ENCODE results near the gene MB. TPM values are rescaled to one million over a fixed set of nuclear protein-coding genes. Genes with fewer than 3 reads are reported as not detected.

The MB gene
- total RNA-seq, 1 experiment from 2014 or later = 0.94 TPM

DNA sequence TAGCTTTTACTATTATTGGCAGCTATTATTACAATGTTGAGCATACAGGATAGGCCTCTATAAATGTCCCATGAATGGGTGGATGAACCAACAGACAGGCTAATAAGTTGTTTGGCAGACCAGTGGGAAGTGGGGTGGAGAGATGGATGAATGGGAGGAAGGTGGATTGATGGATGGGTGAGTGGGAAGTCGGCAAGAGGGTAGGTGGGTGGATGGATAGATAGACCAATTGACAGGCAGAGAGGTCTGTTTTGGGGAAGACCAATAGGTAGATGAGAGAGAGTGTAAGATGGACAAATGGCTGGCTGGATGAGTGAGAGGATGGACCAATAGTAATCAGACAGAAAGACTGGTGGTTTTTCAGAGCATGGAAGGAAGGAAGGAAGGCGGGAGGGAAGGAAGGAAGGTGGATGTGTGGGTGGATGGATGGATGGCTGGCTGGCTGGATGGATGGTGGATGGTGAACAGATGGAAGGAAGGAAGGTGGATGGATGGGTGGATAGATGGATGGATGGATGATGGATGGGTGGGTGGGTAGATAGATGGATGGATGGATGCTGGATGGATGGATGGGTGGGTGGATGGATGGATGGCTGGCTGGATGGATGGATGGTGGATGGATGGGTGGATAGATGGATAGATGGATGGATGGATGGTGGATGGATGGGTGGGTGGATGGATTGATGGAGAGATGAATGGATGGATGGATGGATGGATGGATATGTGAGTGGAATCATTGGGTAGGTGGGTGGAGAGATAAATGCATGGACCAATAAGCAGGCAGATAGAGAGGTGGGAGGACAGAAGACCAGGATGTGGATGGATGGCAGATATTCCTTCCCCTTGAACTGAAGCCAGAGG is 39.1 kb downstream of the MB start:
- no peak for DNase-seq (ENCODE audit: low read depth)

DNA sequence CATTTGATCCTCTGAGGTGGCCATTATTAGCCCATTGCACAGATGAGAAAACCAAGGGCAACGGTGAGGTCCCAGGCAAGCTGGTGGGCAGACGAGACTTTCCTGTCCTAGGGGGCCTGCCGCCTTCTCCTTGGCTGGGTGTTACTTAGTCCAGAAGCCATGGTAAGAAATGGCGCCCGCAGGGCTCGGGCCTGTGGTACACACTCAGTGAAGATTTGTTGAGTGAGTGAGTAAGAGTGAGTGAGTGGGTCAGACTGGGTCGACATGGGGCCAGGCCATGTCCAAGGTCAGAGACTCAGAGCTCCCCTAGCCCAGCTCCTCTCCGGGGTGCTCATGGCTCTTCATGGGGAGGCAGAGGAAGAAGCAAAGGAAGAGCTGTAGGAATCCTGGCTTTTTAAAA is 40.5 kb downstream of the MB start:
- DNase-seq (ENCODE audit: low read depth) = no peak

DNA sequence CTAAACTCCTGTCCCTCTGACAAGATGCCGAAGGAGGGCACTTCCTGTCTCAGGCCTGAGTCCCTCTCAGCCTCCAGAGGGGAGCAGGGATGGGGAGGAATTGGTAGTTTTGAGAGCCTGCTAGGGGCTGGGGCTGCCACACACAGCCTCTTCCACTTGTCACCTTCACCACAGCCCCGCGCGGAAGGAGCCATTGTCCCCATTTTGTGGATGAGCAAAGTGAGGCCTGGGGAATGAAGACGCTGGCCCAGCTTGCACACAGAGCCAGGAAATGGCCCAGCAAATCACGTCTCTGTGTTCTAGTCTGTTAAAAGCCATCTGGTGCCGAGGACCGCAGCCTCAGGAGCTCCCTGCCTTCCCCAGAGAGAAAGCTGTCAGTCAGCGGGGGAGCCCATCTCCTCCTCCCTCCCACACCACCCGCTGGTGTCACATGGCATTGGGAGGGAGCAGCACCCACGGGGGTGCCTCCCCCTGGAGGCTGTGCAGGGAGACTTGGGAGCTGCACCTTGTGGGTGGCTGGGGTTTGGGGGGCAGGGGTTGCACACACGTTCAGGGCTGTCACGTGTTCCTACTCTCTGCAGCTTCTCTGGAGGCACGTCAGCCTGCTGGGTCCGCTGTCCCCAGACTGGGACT is 41.9 kb downstream of the MB start:
- no peak for DNase-seq (ENCODE audit: low read depth)

DNA sequence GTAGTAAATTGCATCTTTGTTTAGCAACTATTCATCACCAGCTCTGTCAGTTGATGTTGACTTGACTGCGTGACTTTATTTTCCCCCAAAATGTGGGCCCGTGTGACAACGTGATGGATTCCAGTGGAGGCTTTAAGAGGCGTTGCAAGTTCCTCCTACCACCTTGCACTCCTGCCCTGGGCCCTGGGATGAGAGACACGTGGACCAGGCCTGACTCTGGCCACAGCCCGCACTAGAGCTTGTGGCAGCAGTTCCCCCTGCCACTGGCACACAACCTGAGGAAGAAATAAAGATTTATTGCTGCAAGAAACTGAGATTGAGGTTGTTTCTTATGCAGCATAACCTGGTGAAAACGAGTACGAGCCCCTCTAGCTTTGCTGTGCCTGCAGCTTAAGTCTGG is 44.6 kb downstream of the MB start:
- DNase-seq (ENCODE audit: low read depth) = no peak

DNA sequence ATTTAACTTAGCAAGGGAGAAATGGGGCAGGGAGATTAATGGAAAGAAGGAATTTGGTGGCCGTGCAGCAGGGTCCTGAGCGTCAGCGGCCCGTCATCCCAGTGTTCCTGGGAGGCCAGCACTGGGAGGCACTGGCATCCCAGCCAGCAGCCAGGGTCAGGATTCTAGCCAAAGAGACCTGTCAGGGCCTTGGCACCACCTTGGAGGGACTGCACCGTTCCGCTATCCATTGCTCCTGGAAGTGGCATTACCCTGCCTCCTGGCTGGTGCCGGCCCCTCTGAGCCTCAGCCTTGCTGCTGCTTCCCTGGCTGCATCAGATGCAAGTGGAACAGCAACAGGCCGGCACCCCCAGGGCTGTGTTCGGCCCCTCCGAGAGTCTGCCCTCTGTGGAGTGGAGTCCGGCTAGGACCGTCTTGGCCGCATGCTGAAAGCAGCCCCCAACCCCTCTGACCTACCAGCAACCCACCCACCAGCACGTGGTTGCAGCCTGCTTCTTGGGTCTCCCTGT is 46.4 kb downstream of the MB start:
- DNase-seq (ENCODE audit: low read depth) = no peak

DNA sequence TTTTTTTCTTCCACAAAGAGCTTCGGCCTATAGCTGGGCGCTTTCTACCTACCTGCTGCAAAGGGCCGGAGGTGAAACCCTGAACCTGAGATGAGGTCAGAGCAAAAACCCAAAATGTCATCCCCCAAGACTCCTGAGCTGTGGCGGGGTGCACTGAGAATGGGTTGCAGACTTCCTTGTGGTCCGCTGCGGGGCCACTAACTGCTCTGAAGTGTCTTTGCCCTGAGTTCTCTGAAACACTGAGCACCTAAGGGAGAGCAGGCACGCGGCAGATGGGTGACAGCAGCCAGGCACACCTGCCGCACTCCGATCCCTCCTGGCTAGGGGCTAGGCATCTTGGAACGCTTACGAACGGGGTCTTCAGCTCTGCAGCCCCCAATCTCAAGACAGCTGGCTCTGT is 47.2 kb downstream of the MB start:
- no peak for DNase-seq (ENCODE audit: low read depth)

DNA sequence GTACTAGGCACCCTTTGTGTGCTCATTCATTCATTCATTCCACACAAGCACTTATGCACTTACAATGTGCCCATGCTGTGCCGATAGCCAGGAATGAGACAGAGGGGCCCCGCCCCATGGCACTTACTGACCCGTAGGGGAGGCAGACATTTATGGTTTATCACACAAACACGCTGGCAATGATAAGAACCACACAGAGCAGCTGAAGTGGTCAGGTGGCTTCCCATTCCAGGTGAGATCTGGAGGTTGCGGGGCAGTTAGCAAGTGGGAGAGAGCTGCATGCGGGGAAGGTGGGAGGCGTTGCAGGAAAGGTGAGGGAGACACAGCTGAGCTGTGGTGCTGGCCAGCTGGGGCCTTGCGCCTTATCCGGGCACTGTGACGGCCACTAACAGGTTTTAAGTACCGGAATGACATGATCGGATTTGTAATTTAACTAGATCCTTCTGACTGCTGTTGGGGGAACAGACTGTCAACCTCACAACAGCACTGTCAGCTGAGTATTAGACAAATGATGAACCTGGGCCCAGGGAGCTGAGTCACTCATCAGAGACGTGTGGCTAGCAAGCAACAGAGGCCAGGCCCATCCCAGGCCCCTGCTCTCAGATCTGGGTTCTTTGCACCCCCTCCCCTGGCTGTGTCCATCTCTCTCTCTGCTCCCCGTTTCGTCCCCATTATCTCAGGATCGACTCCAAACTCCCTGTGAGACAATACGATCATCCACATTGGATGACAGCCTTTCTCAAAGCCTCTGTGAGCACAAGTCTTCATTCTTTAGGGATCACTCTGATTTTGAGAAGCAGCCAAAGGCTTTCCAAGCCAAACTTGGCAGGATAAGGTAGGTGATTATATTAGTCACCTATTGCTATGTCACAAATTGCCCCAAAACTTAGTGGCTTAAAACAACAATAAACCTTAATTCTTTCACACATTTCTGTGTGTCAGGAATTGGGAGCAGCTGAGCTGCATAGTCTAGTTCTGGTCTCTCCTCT is 48.1 kb downstream of the MB start:
- peak; percentile 87 for DNase-seq (ENCODE audit: low read depth)

DNA sequence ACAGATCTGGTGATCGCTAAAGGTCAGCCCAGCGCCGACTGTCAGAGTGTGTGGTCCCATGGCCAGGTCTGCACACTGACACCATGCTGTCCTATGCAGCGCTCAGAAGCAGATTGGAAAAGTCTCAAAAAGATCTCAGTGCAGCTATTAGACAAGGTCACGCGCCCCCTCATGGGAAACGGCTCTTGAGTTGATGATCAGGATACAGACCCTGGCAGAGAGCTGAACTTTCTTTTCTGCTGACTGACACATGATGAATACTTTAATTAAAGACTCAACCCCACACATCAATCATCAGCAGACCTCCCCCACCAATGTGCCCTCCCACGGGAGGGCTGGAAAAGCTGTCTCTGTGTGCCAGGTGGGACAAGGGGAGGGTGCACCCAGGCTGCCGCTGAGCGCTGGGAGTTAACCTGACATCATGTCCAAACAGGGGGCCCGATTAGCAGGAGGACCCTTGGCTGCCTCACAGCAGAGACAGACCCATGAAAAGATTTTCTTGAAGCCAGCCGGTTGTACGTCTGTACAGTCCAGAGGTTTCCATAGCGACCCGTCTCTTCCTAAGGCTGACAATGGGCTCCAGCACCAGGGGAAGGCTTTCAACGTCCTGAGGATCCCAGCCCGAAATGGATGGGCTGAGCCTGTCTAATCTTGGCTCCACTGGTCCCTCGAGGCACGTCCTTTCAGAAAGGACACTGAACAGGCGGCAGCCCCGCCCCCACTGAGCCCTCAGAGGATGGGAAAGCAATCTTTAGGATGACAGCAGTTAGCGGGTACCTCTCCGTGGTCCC is 49.6 kb downstream of the MB start:
- no peak for DNase-seq (ENCODE audit: low read depth)

DNA sequence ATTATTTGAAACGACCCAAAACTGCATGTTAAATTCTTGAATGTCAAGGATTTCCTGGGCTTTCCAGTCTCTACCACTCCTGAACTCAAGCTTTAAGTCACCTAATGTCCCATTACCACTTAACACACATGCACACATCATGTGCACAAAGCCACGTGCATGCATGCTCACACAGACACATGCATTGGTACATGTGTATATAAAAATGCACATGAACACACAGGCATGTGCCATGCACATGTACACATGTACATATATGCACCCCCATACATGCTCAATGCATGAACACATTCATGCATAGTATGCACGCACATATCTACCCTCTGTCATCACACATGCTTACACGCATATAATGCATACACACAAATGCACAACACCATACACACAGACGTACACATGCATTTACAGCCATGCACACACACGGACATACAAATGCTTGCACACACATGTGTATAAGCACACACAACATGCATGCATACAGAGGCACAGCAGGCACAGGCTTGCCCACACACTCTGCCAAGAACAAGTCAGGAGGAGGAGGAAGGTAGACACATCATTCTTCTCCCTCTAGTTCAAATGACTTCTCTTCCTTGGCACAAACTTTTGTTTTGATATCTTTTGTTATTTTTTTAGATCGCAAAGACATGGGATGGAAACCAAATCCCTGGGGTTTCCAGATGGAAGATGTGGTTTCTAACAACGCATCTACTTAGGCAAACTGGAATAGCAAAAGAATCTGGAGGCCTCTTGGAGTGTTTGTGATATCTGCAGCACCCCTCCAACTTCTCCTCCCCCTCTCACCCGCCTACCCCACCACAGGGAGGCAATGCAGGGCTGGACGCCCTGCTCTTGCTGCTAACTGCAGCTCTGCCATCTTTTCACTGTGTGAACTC is 51.9 kb downstream of the MB start:
- DNase-seq (ENCODE audit: low read depth) = no peak

DNA sequence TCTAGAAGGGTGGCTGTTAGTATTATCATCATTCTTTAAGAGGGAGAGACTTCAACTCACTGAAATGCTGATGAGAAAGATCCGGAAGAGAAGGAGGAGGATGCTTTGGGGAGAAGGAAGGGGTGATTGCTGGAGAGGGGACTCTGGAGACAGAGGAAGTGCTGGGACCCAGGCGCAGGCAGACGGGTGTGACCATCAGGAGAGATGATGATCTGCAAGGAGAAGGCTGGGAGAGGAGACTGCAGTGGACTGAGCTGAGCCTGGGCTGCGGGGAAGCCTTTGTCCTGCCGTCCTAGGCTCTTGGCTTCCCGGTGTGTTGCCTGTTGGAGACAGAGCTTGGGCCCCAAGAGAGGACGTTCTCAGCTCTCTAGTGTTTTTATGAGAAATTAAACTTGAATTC is 53.9 kb downstream of the MB start:
- DNase-seq (ENCODE audit: low read depth) = no peak

DNA sequence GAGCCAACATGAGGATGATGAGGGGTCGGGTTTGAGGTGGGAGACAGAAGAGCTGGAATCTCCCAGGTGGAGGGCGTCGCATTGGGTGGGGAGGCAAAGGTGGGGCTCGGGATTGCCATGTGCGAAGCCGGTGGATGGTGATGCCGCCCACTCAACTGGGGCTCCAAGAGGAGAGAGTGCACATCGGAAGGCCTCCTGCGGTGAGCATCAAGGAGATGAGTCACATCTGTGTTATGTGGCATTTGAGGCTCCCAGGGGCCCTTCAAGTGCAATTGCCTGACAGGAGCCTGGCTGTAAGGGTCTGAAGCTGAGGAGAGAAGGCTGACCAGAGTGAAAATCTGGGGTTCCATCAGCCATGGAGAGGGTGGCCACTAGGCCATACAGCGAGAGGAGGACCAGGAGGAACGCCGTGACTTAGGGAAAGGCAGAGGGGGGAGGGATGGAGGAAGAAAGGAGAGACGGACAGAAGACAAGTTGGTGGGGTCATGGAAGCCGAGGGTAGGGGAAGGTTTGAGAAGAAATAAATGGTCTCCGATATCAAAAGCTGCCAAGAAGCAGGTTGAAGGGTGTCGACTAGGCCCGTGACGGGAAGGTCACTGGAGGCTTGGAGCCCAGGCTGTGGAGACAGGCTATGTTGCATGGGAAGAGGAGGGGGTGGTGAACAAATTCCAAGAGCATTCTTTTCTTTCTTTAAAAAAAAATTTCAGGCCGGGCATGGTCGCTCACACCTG is 55.2 kb downstream of the MB start:
- DNase-seq (ENCODE audit: low read depth) = peak; percentile 82

DNA sequence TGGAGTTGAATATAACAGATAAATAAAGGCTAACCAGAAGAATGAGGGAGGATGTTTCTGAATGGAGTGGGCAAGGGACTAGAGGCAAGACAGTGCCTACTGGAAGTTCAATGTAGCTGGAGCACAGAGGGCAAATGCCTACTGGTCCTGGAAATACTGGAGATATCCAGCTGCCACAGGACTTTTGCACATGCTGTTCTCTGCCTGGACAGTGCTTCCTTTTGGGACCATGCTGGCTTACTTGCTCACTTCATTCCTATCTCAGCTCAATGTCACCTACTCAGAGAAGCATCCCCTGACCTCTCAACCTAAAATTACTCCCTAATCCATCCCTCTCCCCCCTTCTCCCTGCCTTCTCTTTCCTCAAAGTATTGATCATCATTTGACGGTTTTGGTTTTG is 56.3 kb downstream of the MB start:
- no peak for DNase-seq (ENCODE audit: low read depth)

DNA sequence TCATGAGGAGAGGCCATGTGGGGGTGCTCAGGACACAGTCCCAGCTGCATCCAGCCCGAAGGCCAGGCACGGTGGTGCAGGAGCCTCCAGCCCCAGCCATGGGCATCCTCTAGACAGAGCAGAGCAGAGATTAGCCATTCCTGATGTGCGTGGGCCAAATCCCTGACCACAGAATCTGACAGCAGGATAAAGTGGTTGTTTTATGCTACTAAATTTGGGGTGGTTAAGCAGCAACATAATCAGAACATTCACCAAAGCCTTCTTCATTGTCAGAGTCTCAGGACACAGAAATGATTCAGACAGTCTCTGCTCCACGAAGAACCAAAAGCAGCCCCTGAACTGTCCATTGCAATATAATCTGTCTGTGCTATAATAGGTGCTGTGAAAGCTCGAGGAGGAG is 56.8 kb downstream of the MB start:
- no peak for DNase-seq (ENCODE audit: low read depth)

DNA sequence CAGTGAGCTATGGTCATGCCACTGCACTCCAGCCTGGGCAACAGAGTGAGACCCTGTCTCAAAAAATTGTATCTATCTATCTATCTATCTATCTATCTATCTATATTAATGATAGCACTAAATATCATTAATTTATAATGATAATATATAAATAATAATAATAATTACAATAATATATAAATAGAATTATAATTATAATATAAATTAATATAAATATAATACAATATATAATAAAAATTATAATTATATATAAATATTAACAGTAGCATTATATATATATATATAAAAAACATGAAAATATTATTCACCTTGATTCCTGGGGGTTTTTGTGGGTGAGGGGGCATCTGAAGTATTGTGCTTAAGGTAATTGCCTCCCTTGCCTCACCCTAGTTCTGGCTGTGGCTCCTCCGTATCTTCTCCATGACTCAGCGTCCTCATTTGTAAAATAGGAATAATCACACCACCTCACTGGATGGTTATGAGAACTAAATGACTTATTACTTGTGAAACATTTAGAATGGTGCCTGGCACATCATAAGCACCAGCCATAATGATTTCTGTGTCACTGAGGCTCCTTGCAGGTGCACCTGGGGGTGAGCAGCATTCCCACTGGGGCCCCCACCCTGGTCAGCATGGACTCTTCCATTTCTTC is 57.6 kb downstream of the MB start:
- DNase-seq (ENCODE audit: low read depth) = no peak

DNA sequence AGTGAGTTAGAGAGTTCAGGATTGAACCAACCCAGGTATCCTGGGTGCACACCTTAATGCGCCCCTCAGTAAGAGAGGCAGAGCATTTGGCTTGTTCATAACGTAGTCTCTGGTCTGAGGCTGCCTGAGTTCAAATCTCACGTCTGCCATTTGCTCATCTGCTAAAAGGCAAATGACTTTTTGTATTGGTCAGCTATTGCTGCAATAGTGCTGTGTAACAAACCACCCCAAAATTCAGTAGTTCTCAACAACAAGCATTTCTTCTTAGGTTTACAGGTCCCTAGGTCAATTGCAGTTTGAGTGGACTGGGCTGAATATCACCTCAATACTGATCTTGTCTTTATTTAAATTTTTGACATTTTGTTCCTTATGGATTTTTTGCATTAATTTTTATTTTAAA is 58.4 kb downstream of the MB start:
- no peak for DNase-seq (ENCODE audit: low read depth)

DNA sequence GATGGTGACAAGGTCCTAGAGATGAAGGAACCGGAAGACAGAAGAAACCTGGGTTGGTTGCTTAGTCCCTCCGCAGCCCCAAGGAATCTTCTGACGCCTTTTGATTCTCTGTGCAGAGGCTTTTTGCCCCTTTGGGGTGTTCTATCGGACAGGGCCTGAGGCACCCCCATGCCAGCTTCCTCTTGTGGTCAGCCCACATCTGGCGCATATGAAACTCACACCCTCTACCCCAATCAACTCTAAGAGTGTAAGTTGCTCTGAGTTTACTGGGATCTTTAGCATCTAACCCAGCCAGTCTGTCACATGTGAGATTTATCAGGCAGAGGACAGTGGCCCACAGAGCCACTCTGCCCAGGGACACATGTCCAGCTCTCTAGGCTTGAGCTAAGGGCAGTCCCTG is 59.1 kb downstream of the MB start:
- DNase-seq (ENCODE audit: low read depth) = no peak
